Measurements from ENCODE around the gene NRXN3. TPM values are rescaled to one million over a fixed set of nuclear protein-coding genes. Genes with fewer than 3 reads are reported as not detected.

NRXN3 gene
- total RNA-seq, 1 experiment from 2014 or later: not detected

DNA sequence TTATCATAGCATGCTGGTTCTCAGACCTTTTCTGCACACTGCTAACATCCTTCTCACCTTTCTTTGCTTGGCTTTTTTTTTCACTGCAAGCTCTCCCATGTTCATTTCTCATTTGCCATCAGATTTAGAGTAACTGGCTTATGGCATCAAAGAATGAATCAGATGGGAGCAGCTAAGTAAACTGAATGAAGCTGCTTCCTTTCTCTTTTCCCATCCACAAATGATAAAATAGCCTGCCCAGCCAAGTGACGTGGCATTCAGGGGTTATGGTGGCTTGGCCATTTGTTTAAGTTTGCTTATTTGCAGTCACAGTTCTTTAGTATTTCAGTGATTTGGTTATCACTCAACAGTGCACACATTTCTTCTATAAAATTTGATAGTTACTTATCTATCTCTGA lies 1332.6 kb downstream of the NRXN3 start:
- no peak for DNase-seq
- CTCF ChIA-PET: interaction anchor here (0.6 kb wide), 1 partner anchor 1022 kb away, joined by 3 read pairs; no protein-coding TSS in a partner anchor
- no peaks in the 10 kb centered on the region for H3K4me1 Mint-ChIP-seq (ENCODE audit: low read depth, unreplicated experiment)

GRCh38 chr14:79510659-79511058 lies 1340.5 kb downstream of the NRXN3 start:
- DNase-seq: no peak
- CTCF ChIA-PET: no interaction called here
- Mint-ChIP-seq H3K4me3 (ENCODE audit: low read depth, unreplicated experiment) (no peak overlapping the region), H3K4me1 (ENCODE audit: low read depth, unreplicated experiment) (no peaks in the 10 kb centered on the region), H3K9me3 (ENCODE audit: low read depth, unreplicated experiment) (peaks cover 8% of the 10 kb centered on the region), H3K36me3 (ENCODE audit: insufficient read depth, unreplicated experiment) (no peaks in the 10 kb centered on the region), H3K27ac (ENCODE audit: unreplicated experiment) (no peak overlapping the region), H3K27me3 (ENCODE audit: unreplicated experiment) (no peaks in the 10 kb centered on the region)
- no peak for TF ChIP-seq CTCF (IDR thresholded peaks at IDR 0.05; ENCODE audit: unreplicated experiment)
- BruUV-seq (replicated peaks): no TSS peak
- intact Hi-C loops (cut with micrococcal nuclease; ENCODE audit: unreplicated experiment): no loop called here

More for the DNA sequence above, 1332.6 kb downstream of the NRXN3 start:
- no TSS peak for BruUV-seq (replicated peaks)
- TF ChIP-seq CTCF (IDR thresholded peaks at IDR 0.05; ENCODE audit: unreplicated experiment): no peak
- Mint-ChIP-seq H3K27me3 (ENCODE audit: unreplicated experiment) (no peaks in the 10 kb centered on the region), H3K4me3 (ENCODE audit: low read depth, unreplicated experiment) (no peak overlapping the region), H3K36me3 (ENCODE audit: insufficient read depth, unreplicated experiment) (no peaks in the 10 kb centered on the region), H3K9me3 (ENCODE audit: low read depth, unreplicated experiment) (peaks cover 11% of the 10 kb centered on the region), H3K27ac (ENCODE audit: unreplicated experiment) (no peak overlapping the region)
- intact Hi-C loops (cut with micrococcal nuclease; ENCODE audit: unreplicated experiment): no loop called here

DNA sequence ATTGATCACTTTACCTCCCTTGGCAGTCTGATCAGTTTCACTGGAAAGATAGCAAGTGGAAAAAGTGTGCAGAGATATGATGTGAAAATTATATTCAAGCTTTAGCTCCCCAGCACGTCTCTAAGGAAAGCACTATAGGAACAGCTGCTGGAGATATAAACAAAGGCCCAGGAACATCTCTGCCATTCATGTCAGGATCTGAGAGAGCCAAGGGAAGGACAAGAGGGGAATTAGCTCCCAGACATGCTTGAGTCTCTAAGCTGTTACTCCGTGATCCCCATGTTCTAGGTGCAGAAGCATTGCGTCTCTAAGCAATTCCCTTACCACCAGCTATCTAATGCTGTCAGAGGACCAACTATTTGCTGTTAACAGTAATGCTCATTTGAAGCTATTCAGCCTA lies 1341.0 kb downstream of the NRXN3 start:
- CTCF ChIA-PET: no interaction called here
- no TSS peak for BruUV-seq (replicated peaks)
- no peak for TF ChIP-seq CTCF (IDR thresholded peaks at IDR 0.05; ENCODE audit: unreplicated experiment)
- no peak overlapping the region for H3K27ac Mint-ChIP-seq (ENCODE audit: unreplicated experiment)
- H3K4me3 Mint-ChIP-seq (ENCODE audit: low read depth, unreplicated experiment): no peak overlapping the region
- no peaks in the 10 kb centered on the region for H3K27me3 Mint-ChIP-seq (ENCODE audit: unreplicated experiment)
- no peak for DNase-seq
- peaks cover 8% of the 10 kb centered on the region for H3K9me3 Mint-ChIP-seq (ENCODE audit: low read depth, unreplicated experiment)
- intact Hi-C loops (cut with micrococcal nuclease; ENCODE audit: unreplicated experiment): no loop called here
- H3K36me3 Mint-ChIP-seq (ENCODE audit: insufficient read depth, unreplicated experiment): no peaks in the 10 kb centered on the region
- H3K4me1 Mint-ChIP-seq (ENCODE audit: low read depth, unreplicated experiment): no peaks in the 10 kb centered on the region

- H3K4me1 Mint-ChIP-seq (ENCODE audit: low read depth, unreplicated experiment): no peaks in the 10 kb centered on the region
- H3K4me3 Mint-ChIP-seq (ENCODE audit: low read depth, unreplicated experiment): no peak overlapping the region
- intact Hi-C loops (cut with micrococcal nuclease; ENCODE audit: unreplicated experiment): no loop called here
- no TSS peak for BruUV-seq (replicated peaks)
- CTCF ChIA-PET: no interaction called here
- TF ChIP-seq CTCF (IDR thresholded peaks at IDR 0.05; ENCODE audit: unreplicated experiment): no peak
- no peaks in the 10 kb centered on the region for H3K27me3 Mint-ChIP-seq (ENCODE audit: unreplicated experiment)
- DNase-seq: no peak
- no peak overlapping the region for H3K27ac Mint-ChIP-seq (ENCODE audit: unreplicated experiment)
- no peaks in the 10 kb centered on the region for H3K36me3 Mint-ChIP-seq (ENCODE audit: insufficient read depth, unreplicated experiment)
- peaks cover 2% of the 10 kb centered on the region for H3K9me3 Mint-ChIP-seq (ENCODE audit: low read depth, unreplicated experiment)
These were observed 1343.3 kb downstream of the NRXN3 start for GRCh38 chr14:79513446-79513845.
